CD4-positive, alpha-beta T cell (primary cell): ENCODE data around the gene SAMD10. TPM values are rescaled to one million over a fixed set of nuclear protein-coding genes. Genes with fewer than 3 reads are reported as not detected.

Source experiments
- ATAC-seq: fragments of 200-7000 bp; cut with Tn5 transposase; one replicate; pipeline ENCODE4 v1.10.0; 2022; ENCODE audit warnings: mild to moderate bottlenecking; ENCODE audit not compliant: poor library complexity
- CTCF ChIA-PET: fragments of 350-600 bp; sonication (Branson Sonifier 250); formaldehyde crosslinking; loops from one replicate; lab custom pipeline; 2021; ENCODE audit warnings: antibody characterized with exemption, inconsistent platforms; lab: Charles Lee
- POLR2A ChIA-PET: fragments of 350-600 bp; sonication (Branson Sonifier 250); formaldehyde crosslinking; loops from one replicate; lab custom pipeline; 2021; ENCODE audit warnings: antibody characterized with exemption, inconsistent platforms; lab: Charles Lee
- DNase-seq, 14 experiments: peaks; one replicate each; pipeline ENCODE4 v3.0.0-alpha.2; 2013 to 2020; ENCODE audit warnings: mixed read lengths in 2 of 14
- H3K27ac ChIP-seq, 2 donors: one replicate each; pipeline versions ENCODE4 v1.5.1 to v1.7.0; 2013; ENCODE audit warnings: low read length in 2 of 2, low read depth in 1 of 2, mild to moderate bottlenecking in 1 of 2
- H3K27me3 ChIP-seq, 2 experiments: 1 replicate in 1 of 2; 2 replicates in 1 of 2; pipeline versions ENCODE4 v1.6.1 to v1.7.0; 2013; ENCODE audit warnings: low read length in 2 of 2, control low read depth in 1 of 2, mild to moderate bottlenecking in 1 of 2, moderate library complexity in 1 of 2; ENCODE audit not compliant: insufficient read depth in 2 of 2, control insufficient read depth in 1 of 2
- H3K36me3 ChIP-seq: one replicate; pipeline ENCODE4 v1.6.1; 2013; ENCODE audit warnings: low read length, control low read depth; ENCODE audit not compliant: insufficient read depth
- H3K4me1 ChIP-seq: one replicate; pipeline ENCODE4 v1.6.1; 2013; ENCODE audit warnings: low read length, control low read depth; ENCODE audit not compliant: insufficient read depth
- H3K4me3 ChIP-seq: one replicate; pipeline ENCODE4 v1.5.1; 2013; ENCODE audit warnings: mild to moderate bottlenecking, low read length, moderate library complexity
- H3K9me3 ChIP-seq, 2 experiments: 1 replicate in 1 of 2; 2 replicates in 1 of 2; pipeline versions ENCODE4 v1.6.1 to v1.7.0; 2013; ENCODE audit warnings: low read length in 2 of 2, mild to moderate bottlenecking in 2 of 2, control low read depth in 1 of 2, moderate library complexity in 1 of 2; ENCODE audit not compliant: control insufficient read depth in 1 of 2, insufficient read depth in 1 of 2
- H3K27ac Mint-ChIP-seq: one replicate; pipeline ENCODE4 v1.8.0; 2020; ENCODE audit warnings: mixed read lengths
- H3K27me3 Mint-ChIP-seq: one replicate; pipeline ENCODE4 v1.8.0; 2021; ENCODE audit warnings: mixed read lengths
- H3K36me3 Mint-ChIP-seq: one replicate; pipeline ENCODE4 v1.8.0; 2021; ENCODE audit warnings: low read depth, mixed read lengths
- H3K4me1 Mint-ChIP-seq: one replicate; pipeline ENCODE4 v1.8.0; 2021; ENCODE audit warnings: low read depth, mixed read lengths
- H3K4me3 Mint-ChIP-seq: one replicate; pipeline ENCODE4 v1.8.0; 2020; ENCODE audit warnings: mild to moderate bottlenecking, mixed read lengths
- H3K9me3 Mint-ChIP-seq: one replicate; pipeline ENCODE4 v1.8.0; 2020; ENCODE audit warnings: mixed read lengths
- intact Hi-C, 2 experiments: fragments of 100-400 bp; cut with DNase I in 1 of 2; cut with micrococcal nuclease in 1 of 2; formaldehyde crosslinking; loops; one replicate each; pipeline versions ENCODE4 v1.15.1 to v1.9.0; 2023 to 2025; cut with DNase I, micrococcal nuclease
- total RNA-seq, 174 experiments: library from RNA in 2 of 174; stranded (reverse) in 2 of 174; gene quantifications; one replicate each; pipeline ENCODE4 v1.2.3 and lab custom pipeline; 2021 to 2026
- TF ChIP-seq, protein P1 (sequence below): fragments of 200-600 bp; IDR thresholded peaks from one replicate; pipeline ENCODE4 v1.8.0; 2022; ENCODE audit warnings: antibody characterized with exemption, mild to moderate bottlenecking

Gene SAMD10
- total RNA-seq, 2 experiments from 2014 or later = 12.0 to 12.1 TPM

DNA sequence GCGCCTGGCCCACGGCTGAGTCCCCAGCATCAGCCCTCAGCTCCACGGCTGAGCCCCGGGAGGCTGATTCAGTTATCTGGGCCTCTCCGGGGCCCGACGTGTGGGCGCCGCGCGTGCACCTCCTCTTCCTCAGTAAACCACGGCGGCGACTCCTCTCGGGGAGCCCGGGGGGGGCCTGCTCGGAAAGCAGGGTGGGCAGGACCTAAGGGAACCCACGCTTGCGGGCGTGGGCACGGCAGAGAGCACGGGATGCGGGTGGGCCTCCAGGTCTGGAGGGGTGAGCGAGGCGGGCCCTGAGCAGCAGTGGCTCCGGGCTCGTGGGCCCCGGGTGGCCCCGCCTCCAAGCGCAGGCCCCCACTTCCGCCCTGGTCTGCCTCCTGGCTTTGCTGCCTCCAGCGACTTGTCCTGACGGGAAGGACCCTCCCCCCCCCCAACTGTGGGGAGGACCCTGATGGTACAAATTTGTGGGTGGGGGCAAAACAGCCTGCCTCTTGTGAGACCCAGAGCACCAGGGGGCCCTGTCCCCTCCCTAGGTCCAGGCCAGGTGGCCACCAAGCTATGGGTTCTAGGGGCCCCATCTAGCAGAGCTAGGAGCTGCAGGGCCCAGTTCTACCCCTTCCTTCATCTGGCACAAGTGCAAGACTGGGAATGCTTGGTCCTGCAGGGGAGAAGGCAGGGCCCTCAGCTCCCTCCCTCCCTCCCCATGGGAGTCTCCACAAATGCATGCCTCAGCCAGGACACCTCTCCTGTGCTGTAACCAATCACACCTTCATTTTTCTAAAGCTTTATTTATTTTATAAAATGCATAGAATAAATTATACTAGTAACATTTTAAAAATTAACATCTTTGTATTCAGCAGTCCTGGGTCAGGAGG is 40.1 kb downstream of the SAMD10 start:
- TF ChIP-seq, protein P1, sequence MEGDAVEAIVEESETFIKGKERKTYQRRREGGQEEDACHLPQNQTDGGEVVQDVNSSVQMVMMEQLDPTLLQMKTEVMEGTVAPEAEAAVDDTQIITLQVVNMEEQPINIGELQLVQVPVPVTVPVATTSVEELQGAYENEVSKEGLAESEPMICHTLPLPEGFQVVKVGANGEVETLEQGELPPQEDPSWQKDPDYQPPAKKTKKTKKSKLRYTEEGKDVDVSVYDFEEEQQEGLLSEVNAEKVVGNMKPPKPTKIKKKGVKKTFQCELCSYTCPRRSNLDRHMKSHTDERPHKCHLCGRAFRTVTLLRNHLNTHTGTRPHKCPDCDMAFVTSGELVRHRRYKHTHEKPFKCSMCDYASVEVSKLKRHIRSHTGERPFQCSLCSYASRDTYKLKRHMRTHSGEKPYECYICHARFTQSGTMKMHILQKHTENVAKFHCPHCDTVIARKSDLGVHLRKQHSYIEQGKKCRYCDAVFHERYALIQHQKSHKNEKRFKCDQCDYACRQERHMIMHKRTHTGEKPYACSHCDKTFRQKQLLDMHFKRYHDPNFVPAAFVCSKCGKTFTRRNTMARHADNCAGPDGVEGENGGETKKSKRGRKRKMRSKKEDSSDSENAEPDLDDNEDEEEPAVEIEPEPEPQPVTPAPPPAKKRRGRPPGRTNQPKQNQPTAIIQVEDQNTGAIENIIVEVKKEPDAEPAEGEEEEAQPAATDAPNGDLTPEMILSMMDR = no peak
- Mint-ChIP-seq H3K27me3 (no peaks in the 10 kb centered on the region), H3K9me3 (no peaks in the 10 kb centered on the region), H3K27ac (peak overlapping the region; percentile 20), H3K4me1 (peaks cover 25% of the 10 kb centered on the region), H3K36me3 (peaks cover 52% of the 10 kb centered on the region), H3K4me3 (no peak overlapping the region)
- ATAC-seq = peak; percentile 21
- DNase-seq = peak in 2 of 14 experiments; percentile 25 to 35
- POLR2A ChIA-PET = interaction anchor here (1.2 kb wide), 1 partner anchor 17 kb away, joined by 8 read pairs; the partner anchor contains the start of gene UCKL1
- CTCF ChIA-PET = no interaction called here
- H3K27me3 ChIP-seq = no peaks in the 10 kb centered on the region
- H3K27ac ChIP-seq = no peak overlapping the region
- H3K36me3 ChIP-seq = peaks cover 50% of the 10 kb centered on the region
- H3K4me1 ChIP-seq = peaks cover 22% of the 10 kb centered on the region
- H3K4me3 ChIP-seq = no peak overlapping the region
- intact Hi-C loops = no loop called here
- peaks cover 0 to 26% of the 10 kb centered on the region in 2 experiments for H3K9me3 ChIP-seq

DNA sequence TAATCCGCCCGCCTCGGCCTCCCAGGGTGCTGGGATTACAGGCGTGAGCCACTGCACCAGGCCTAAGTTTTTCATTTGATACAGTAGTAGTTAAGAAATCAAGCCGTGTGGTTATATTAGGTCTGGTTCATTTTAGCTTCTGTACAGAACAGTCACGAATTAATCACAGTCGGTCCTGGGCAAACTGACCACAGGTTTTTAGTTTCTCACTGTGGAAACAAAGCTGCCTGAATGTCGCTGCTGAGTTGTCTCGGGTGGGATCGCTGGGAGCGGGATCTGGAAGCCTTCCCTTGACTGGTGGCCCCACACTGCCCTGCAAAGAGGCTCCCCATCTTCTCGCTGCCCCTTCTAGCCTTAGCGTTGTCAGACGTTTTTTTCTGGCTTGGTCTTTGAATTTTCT is 41.8 kb downstream of the SAMD10 start:
- peaks cover 25% of the 10 kb centered on the region for H3K4me1 Mint-ChIP-seq
- intact Hi-C loops = no loop called here
- no peak overlapping the region for H3K4me3 ChIP-seq
- H3K4me3 Mint-ChIP-seq = no peak overlapping the region
- ATAC-seq (no peak), DNase-seq (no peak)
- H3K27ac Mint-ChIP-seq = no peak overlapping the region
- no peaks in the 10 kb centered on the region for H3K9me3 Mint-ChIP-seq
- CTCF ChIA-PET = no interaction called here
- peaks cover 17% of the 10 kb centered on the region for H3K4me1 ChIP-seq
- peaks cover 53% of the 10 kb centered on the region for H3K36me3 Mint-ChIP-seq
- peaks cover 0 to 28% of the 10 kb centered on the region in 2 experiments for H3K9me3 ChIP-seq
- no peak overlapping the region for H3K27ac ChIP-seq
- TF ChIP-seq, protein P1 = no peak
- POLR2A ChIA-PET = no interaction called here
- no peaks in the 10 kb centered on the region for H3K27me3 ChIP-seq
- no peaks in the 10 kb centered on the region for H3K27me3 Mint-ChIP-seq
- peaks cover 50% of the 10 kb centered on the region for H3K36me3 ChIP-seq

DNA sequence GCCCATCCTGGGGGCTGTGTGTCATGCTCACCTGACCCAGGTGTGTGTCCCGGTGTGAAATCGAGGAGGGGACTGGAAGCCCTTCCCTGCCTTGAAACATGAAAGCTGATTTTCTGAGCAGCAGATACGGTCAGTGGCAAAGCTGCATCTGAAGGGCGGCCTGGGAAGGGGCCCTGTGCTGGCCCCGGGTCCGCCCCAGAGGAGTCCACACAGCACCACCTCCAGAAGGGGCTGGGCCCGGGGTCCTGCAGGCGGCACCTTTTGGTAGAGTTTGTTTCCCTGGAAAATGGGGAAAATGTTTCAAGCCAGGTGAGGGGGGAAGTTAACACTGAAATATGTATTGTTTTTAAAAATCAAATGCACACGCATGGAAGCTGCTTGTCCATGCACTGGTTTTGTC is 44.0 kb downstream of the SAMD10 start:
- peak in 1 of 14 experiments; percentile 8 for DNase-seq

More for the DNA sequence above, 44.0 kb downstream of the SAMD10 start:
- Histone ChIP-seq H3K27me3 (no peaks in the 10 kb centered on the region), H3K4me1 (no peaks in the 10 kb centered on the region), H3K27ac (no peak overlapping the region), H3K36me3 (peaks cover 60% of the 10 kb centered on the region), H3K4me3 (no peak overlapping the region), H3K9me3 (peaks cover 0 to 9% of the 10 kb centered on the region in 2 experiments)
- intact Hi-C loops = no loop called here
- ChIA-PET CTCF (no interaction called here), POLR2A (no interaction called here)
- Mint-ChIP-seq H3K9me3 (no peaks in the 10 kb centered on the region), H3K4me1 (peaks cover 5% of the 10 kb centered on the region), H3K27ac (no peak overlapping the region), H3K36me3 (peaks cover 53% of the 10 kb centered on the region), H3K27me3 (no peaks in the 10 kb centered on the region), H3K4me3 (no peak overlapping the region)
- ATAC-seq = no peak
- TF ChIP-seq, protein P1 = no peak
